HG03097 (cell line): ENCODE data around the gene E2F4.

Experiments
- ATAC-seq: cut with Tn5 transposase; IDR thresholded peaks from one replicate; pipeline ENCODE4 v1.9.1; 2021; ENCODE audit not compliant: unreplicated experiment, low FRiP score

E2F4 gene

DNA sequence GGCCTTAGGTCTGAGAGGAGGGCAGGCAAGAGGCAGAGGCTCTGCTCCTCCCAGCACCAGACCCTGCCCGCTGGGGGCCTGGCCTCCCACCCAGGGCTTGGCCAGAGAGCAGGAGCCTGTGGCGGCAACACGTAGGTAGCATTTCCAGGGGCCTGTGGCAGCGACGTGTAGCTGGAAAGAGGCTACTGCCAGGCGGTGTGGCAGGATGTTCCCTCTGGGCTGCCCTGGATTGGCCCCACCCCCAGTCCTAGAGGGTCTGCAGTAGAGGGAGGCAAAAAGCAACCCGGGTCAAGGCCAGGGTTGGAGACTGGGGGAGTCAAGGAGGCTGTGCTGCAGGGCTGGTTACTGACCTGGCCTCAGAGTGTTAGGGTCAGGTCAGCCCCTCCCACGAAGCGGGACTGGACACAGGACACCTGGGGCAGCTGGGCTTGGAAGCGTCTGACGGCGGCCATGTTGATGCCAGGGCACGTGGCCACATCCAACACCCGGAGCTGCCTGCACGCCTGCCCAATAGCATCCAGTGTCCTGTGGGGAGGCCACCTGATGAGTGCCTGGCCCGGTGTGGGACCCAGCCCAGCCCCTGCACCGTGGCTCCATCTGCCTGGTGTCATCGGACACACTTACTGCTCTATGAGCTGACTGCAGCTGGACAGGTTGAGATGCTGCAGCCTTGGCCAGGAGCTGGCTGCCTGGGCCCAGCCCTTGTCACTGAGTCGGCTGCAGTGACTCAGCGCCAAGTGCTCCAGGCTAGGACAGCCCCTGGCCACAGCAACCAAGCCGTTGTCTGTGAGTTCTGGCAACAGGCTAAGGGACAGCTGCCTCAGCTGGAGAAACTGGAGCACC is 15.5 kb downstream of the E2F4 start:
- ATAC-seq = no peak

DNA sequence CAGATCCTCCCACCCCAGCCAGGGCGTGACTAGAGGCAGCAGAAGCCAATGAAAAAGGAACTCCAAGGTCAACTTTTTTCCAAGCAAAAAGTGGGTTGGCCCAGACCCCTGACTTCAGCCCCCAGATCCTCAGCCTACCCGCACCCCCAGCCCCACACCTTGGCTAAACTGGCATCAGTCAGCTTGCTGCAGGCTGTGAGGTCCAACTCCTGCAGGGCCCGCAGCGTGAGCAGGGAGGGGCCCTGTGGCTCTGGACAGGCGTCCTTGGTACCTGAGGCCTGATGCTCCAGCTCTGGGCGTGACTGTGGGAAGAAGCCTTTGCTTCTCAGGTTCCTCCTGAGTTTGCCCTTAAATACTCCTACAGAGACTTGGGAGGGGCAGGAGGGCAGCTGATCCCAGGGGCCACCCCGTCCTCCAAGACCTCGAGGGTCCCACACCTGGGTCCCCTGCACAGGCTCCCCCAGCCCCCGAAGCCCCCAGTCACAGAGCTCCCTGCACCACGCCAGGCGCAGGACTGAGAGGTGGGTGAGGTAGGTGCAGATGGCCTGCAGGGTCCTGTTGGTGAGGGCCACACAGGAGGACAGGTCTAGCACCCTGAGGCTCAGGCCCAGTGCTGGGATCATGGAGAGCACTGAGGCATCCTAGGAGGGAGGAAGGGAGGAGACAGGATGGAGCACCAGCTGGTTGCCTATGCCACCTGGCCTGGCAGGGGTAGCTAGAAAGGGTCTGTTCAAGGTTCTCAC is 16.4 kb downstream of the E2F4 start:
- ATAC-seq = no peak

DNA sequence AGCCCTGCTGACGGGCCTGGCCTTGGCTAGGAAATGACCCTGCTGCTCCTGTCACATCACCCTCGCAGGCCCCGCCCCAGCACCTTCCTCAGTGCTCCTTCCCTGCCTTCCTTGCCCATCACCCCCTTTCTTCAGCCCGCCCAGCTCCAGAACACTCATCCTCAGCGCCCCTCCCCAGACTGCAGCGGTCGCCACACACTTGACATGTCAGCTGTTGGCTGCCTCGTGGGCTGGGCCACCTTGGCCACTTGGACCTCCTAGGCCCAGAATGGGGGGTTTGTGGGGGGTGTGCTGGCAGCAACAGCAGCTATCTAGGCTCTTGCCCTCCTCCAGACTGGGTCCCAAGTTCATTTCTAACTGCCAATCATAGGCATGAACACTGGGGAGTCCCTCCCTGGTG is 17.6 kb downstream of the E2F4 start:
- no peak for ATAC-seq

DNA sequence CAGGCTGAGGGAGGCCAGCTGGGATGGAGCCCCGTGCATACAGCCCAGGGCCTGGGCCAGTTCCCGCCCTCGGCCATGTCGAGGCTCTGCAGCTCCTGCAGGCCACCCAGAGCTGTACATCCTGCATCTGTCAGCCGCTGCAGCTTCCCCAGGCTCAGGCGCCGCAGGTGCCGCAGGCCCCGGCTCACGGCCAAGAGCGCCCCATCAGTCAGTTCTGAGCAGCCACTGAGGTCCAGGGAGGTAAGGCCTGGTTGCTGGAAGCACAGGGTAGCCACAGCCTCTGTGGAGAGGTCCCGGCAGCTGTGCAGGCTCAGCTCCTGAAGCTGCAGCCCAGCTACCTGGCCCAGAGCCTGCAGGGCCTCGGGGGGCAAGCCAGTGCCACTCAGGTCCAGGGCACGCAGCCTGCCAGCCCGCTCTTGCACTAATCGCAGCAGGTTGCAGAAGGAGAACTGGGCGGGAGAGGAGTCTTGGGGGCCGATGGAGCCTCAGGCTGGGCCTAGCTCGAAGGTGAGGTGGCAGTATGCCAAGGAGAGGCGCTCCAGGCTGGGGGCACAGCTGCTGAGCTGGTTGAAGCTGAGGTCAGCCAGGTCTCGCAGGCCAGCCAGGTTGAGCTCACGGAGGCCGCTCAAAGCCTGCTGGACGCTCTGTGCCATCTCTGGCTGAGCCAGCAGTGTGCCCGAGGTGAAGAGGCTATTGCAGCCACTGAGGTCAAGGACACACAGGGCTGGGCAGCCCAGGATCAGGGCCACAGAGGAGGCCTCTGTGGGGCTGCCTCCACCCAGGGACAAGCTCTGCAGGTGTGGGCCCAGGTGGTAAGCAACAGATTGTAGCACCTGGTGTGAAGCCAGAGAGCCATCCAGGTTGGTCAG is 18.3 kb downstream of the E2F4 start:
- no peak for ATAC-seq

DNA sequence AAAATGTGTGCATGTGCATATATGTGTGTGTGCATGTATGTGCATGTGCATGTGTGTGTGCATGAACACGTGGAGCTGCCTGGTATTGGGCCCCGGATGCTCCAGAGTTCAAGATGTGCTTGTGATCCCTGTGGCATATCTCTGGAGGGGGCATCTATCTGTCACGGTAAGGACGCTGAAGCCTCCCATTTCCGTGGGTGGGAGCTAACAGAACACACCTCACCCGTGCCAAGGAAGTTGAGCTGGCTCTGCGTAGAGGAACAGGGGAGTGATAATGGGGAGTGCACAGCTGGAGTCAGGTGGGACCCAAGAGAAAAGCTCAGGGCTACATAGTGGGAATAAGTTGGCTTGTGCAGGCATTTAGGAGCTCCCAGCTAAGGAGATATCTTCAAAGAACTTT is 19.7 kb downstream of the E2F4 start:
- no peak for ATAC-seq

DNA sequence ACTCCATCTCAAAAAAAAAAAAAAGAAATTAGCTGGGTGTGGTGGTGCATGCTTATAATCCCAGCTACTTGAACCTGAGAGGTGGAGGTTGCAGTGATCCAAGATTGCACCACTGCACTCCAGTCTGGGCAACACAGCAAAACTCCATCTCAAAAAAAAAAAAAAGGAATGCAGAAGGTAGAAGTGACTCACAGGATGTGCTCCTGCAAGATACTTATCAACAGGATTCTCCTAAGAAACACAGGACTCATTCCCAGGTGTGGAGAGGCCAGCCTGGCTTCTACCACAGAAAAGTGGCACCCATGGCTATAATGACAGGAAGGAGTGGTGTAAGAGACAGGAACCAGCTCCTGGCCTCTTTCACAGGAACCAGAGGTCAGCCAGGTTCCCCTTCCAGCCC is 20.8 kb downstream of the E2F4 start:
- ATAC-seq = no peak

DNA sequence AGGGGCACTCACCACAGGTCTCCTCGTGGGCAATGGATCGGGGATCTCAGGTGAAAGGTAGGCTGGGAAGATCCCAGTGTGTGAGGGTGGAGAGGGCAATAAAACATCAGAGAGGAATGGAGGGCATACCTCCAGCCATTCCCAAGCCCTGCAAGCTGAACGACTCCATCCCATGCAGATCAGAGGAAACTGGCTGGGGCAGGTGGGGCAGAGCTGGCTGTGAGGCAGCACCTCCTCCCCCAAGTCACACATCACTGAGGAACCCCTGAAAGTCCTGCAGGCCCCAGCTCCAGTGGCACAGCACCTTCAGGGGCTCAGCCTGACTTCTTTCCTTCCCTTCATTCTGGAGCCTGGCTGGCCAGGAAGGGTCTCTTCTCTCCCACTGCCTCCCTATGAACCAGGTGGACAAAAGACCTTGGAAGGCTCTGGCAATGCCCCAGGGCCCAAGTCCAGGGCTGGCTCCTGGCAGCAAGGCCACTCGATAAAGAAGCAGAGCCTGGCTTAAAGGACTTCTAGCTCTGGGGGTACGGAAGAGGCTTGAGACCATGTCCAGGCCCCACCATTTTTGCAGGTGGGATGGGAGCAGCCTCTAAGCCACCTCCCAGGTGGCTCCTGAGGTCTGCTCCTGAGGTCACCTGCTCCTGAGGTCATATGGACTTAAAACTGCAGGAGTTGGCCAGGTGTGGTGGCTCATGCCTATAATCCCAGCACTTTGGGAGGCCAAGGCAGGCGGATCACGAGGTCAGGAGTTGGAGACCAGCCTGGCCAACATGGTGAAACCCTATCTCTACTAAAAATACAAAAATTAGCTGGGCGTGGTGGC is 21.5 kb downstream of the E2F4 start:
- ATAC-seq = no peak

DNA sequence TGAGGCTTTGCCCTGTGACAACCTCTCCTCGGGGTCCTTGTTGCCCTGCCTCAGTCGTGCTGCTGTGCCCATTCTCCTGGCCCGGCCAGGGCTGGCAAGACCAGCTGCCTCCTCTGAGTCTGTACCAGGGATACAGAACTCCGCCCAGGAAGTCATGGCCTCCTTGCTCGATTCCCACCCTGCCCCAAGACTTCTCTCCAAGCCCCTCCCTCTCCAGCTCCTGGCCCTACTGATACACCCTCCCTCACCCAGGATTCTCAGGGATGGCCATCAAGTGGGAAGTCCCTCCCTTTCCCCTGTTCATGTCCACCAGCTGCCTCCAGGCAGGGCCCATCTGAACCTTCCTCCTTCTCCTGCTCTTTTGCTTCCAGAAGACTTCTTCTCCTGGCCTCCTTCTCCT is 23.8 kb downstream of the E2F4 start:
- no peak for ATAC-seq

DNA sequence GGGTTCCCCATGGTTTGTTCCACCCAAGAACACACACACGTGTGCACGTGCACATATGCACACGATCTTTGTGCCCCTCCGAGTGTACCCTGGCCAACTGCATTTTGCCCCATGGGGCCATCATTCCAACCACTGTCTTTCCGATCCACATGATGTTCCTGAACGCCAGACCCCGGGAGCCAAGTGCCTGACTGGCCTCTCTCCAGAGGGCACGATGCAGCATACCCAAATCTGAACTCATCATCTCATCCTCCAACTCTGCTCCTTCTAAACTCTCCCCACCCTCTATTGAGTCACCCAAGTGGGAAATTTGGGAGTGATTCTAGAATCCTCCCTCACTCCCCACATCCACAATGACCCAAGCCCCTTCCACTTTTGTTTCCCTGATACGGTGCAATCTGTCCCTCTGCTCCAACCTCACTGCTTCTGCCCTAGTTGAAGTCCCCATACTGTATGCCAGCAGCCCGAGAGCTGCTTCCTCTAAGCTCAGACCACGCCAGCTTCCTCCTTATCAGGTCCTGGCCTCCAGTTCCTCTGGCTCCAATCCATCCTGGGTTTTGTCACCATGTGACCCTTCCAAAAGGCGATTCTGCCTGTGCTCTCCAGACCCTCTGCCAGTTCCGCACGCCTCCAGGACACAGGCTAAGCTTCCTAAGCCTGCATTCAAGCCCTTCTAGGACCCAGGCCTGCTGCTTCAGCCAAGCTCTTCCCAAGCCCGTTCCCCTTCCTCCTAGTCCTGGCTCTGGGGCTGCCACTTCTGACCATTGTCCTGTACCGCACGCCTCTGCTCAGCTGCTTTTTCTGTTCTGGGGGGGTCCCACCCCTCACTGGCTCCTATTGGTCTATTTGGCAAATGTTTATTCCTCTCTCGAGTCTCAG is 24.9 kb downstream of the E2F4 start:
- ATAC-seq = no peak

DNA sequence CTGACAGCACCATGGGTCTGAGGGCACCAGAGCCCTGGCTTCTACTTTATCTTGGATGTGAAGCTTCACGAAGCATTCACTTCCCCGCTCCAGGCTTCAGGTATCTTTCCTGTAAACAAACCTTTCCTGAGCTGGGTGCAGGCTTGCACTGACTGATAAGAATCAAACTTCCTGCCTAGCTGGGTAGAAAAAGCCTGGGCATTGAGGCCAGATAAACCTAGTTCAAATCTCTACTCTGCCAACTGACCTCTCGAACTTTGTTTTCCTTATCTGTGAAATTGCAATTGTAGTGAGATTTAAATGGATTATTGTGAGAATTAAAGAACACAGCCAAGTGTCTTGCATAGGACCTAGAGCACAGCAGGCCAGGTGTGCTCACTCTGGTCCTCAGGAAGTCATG is 32.0 kb downstream of the E2F4 start:
- ATAC-seq = no peak

DNA sequence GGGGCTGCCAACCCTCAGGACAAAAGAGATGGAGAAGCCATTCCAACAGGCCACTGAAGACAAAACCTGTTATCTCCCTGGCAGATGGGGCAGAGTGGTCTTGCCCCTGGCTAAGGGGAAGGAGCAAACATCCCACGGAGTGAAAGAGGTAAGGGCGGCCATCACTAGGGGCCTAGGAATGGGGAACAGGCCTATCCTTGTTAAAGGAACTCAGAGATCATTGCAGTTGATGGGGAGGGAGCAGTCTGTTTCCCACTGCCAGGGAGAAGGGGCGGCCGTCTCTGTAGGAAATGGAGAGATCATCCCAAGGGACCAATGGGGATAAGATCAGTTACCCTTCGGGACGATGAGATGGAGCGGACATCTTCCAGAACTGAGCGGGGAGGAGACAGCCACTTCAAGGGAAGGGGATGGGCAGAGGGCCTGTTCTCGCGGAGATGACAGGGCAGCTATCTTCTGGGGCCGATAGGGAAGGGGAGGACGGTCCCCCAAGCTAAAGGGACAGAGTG is 34.4 kb downstream of the E2F4 start:
- no peak for ATAC-seq

DNA sequence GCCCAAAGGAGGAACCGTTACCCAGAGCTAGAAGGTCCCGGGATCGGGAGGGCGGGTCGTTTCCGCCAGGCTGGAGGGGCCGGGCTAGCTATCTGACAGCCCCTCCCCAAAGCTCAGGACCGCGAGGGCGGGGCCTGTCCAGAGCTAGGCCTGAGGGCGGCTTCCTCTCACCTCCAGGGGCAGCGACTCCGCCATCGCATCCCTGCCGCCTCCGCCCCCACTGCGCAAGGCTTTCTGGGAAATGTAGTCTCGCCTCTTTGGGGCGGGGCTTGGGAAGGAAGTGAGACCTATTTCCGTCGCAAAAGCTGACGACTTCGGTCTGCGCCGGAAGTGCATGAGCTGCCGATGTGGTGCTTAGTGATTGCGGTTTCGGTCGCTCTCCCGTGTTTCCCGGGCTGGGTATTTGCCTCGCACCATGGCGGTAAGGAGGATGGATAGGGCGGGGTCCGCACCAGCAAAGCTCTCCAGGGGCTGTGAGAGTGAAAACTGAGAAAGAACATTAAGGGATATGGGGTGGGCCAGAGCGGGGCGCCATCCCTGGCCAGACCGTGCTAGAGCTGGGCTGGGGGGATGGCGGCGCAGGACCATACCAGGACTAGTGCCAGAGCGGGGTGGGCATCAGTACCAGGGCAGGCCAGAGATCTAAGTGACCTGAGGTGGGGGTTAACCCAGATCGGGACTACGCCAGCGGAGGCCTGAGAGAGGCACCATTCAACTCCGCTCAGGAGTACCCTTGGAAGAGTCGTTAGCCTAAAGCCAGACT is 35.0 kb downstream of the E2F4 start, which contains the start of gene TMEM208:
Gene TMEM208 (plus strand): TSS at position 327 of the 763 bp plus-strand sequence. CDS start 89 bp downstream, at position 416.
- ATAC-seq = peak; percentile 89

DNA sequence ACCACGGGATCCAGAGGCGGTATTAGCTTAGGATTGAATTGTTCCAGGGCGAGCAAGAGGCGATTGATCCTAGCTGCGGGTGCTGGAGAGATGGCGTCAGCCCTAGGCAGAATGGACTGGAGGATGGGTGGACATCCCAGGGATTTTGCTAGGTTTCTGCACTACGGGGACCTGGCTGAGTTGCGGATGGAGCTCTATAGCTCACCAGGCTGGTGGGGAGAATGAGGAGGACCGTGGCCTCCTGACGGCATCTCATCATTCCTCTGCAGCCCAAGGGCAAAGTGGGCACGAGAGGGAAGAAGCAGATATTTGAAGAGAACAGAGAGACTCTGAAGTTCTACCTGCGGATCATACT is 35.6 kb downstream of the E2F4 start:
- no peak for ATAC-seq

DNA sequence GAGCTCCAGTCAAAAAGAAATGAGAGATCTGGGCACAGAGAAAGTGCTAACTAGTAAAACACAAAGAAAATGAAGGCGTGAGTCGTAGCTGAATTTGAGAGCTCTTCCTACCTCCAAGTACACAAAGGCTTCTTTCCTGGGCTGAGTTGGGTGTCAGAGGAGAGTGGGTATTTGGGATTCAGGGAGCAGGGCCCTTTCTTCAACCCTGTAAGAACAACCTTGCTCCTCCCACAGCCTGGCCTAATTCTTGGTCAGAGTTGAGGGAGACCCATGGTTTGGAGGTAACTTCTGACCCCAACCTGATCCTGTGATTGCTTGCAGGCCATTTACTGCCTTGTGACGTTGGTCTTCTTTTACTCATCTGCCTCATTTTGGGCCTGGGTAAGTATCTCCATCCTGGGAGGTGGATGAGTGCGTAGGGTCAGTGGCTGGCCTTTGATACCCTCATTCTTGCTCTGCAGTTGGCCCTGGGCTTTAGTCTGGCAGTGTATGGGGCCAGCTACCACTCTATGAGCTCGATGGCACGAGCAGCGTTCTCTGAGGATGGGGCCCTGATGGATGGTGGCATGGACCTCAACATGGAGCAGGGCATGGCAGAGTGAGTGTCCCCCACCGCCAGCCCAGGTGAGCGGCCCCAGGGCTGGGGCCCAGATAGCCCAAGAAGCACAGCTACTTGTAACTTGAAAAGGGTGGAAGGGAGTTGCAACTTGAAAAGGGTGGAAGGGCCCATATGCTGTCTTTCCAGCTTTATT is 36.3 kb downstream of the E2F4 start:
- ATAC-seq = no peak

DNA sequence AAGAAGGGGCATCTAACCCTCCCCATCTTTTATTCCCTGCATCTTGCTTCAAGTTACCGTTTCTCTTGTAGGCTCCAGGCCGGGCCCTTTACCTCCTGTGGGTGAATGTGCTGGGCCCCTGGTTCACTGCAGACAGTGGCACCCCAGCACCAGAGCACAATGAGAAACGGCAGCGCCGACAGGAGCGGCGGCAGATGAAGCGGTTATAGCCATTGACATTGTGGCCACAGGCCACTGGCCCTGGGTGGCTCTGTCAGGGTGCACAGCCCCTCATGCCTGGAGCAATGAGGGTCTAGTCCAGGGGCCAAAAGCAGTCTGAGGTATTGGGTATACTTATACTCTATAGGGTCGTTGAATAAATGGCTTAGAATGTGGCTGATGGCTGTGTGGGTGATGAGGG is 37.0 kb downstream of the E2F4 start:
- no peak for ATAC-seq

DNA sequence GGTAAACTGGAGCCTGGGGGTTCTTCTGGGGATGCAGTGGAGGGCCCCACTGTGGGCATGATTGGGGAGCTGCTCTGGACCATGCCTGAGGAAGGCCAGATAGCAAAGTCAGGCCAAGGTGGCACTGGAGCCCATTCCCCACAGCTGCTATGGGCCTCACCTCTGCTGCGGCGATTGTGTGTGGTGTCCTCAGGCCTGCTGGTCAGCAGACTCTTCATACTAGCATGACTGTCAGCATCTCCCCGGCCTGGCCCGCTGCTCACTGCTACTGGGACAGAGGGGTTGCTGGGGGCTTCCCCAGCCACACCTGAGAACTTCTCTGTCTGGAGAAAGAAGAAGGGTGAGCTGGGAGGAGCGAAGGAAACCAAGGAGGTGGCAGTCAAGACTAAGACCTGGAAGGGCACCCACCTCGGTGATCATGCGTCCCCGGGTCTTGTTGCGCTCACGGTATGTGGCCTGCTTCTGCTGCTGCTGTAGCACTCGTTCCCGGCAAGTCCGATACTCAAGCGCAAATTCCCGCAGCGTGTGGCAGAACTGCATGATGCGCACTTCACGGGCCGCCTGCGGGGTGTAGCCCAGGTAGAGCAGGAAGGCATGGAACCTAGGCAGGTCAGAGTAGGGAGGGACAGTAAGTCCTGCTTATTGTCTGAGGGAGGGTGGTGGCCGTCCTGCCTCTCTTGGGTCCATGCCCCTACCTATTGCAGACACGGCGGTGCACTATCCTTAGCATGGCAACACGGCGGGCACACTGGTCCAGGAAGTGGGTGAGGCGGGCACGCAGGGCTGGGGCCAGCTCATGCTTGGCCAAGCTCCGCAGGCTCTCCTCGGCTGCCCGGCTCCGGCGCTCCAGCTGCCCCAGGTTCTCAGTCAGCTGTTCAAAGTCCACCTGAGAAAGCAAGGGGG is 38.2 kb downstream of the E2F4 start:
- no peak for ATAC-seq
